Measurements from ENCODE around the gene KRTAP5-8. TPM values are rescaled to one million over a fixed set of nuclear protein-coding genes. Genes with fewer than 3 reads are reported as not detected.
"Not testable (repeated sequence)": the region's sequence is repeated elsewhere in the genome, so short reads cannot be mapped to it uniquely, and the experiment has no call there.

Gene KRTAP5-8
- total and polyA plus RNA-seq, 2 experiments from 2014 or later = not detected

GRCh38 chr11:71540521-71541304 lies 2.9 kb downstream of the KRTAP5-8 start:
- not testable (repeated sequence) for H3F3A ChIP-seq (replicated peaks; ENCODE audit: low read depth); H3K27ac ChIP-seq (ENCODE audit: low read depth); H3K79me2 ChIP-seq (replicated peaks; ENCODE audit: insufficient read depth); H2AFZ ChIP-seq; H3K27ac Mint-ChIP-seq; DNase-seq (ENCODE audit: low spot score); H3K9me2 ChIP-seq (ENCODE audit: insufficient read depth); H3K4me3 ChIP-seq; H3K27me3 ChIP-seq (ENCODE audit: insufficient read depth); H3K4me3 Mint-ChIP-seq; H3K4me2 ChIP-seq; H3K36me3 ChIP-seq (ENCODE audit: insufficient read depth); H3K27me3 Mint-ChIP-seq (ENCODE audit: insufficient read depth, low read depth, poor library complexity); H3K9me3 Mint-ChIP-seq; H3K36me3 Mint-ChIP-seq (ENCODE audit: low read depth); ATAC-seq; H4K20me1 ChIP-seq (replicated peaks; ENCODE audit: insufficient read depth)
- peaks cover 10% of the 10 kb centered on the region; the same call in 1 of the 2 replicates for H3K4me1 ChIP-seq (ENCODE audit: insufficient read depth)
- peaks cover 12% of the 10 kb centered on the region for H3K4me1 Mint-ChIP-seq

DNA sequence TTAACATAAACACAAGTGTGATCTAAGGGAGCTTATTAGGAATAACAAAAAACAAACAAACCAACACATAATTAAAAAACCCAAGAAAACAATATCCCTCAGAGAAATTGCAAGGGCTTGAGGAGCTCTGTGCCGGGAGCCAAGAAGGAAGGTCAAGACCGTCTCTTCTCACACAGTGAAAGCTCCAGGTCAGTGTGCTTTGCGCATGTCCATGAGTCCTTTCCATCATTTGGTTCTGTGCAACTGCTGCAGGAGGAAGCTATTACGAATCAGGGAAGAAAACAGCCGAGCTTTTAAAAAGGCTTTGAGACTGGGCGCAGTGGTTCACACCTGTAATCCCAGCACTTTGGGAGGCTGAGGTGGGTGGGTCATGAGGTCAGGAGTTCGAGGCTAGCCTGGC lies 4.6 kb downstream of the KRTAP5-8 start:
- peaks cover 10% of the 10 kb centered on the region; the same call in 1 of the 2 replicates for H3K4me1 ChIP-seq (ENCODE audit: insufficient read depth)
- H3K4me3 ChIP-seq = no peak overlapping the region
- DNase-seq (ENCODE audit: low spot score) (no peak), ATAC-seq (no peak)
- no peaks in the 10 kb centered on the region for H4K20me1 ChIP-seq (replicated peaks; ENCODE audit: insufficient read depth)
- H3K27me3 ChIP-seq (ENCODE audit: insufficient read depth) = no peaks in the 10 kb centered on the region
- no peaks in the 10 kb centered on the region for H3F3A ChIP-seq (replicated peaks; ENCODE audit: low read depth)
- peaks cover 6% of the 10 kb centered on the region; the same call in 1 of the 2 replicates for H3K9me2 ChIP-seq (ENCODE audit: insufficient read depth)
- peaks cover 16% of the 10 kb centered on the region; the same call in 2 of the 3 replicates for H3K36me3 Mint-ChIP-seq (ENCODE audit: low read depth)
- H3K27ac ChIP-seq (ENCODE audit: low read depth) = no peak overlapping the region
- H3K4me1 Mint-ChIP-seq = peaks cover 12% of the 10 kb centered on the region
- H3K4me2 ChIP-seq = no peak overlapping the region
- peaks cover 18% of the 10 kb centered on the region for H3K9me3 Mint-ChIP-seq
- no peaks in the 10 kb centered on the region for H3K79me2 ChIP-seq (replicated peaks; ENCODE audit: insufficient read depth)
- H3K36me3 ChIP-seq (ENCODE audit: insufficient read depth) = no peaks in the 10 kb centered on the region
- H3K4me3 Mint-ChIP-seq = no peak overlapping the region
- no peak overlapping the region for H2AFZ ChIP-seq
- H3K27ac Mint-ChIP-seq = no peak overlapping the region
- H3K27me3 Mint-ChIP-seq (ENCODE audit: insufficient read depth, low read depth, poor library complexity) = peaks cover 5% of the 10 kb centered on the region
- TF ChIP-seq EZH2phosphoT487 (IDR thresholded peaks at IDR 0.05; ENCODE audit: unreplicated experiment) (no peak), ZNF114 (CRISPR knock-in tag; IDR thresholded peaks at IDR 0.05) (no peak), ETS1 (IDR thresholded peaks at IDR 0.05) (no peak), JUNB (IDR thresholded peaks at IDR 0.05; ENCODE audit: unreplicated experiment) (no peak), EZH2 (IDR thresholded peaks at IDR 0.05; ENCODE audit: low read depth, unreplicated experiment) (no peak), ZNF331 (CRISPR knock-in tag; IDR thresholded peaks at IDR 0.05; ENCODE audit: low read depth) (no peak), STAT1 (IDR thresholded peaks at IDR 0.05; ENCODE audit: unreplicated experiment) (no peak), POLR2AphosphoS5 (IDR thresholded peaks at IDR 0.05; ENCODE audit: low read depth) (no peak), ZNF462 (CRISPR knock-in tag; IDR thresholded peaks at IDR 0.05) (no peak)
- TF ChIP-seq, protein P1, sequence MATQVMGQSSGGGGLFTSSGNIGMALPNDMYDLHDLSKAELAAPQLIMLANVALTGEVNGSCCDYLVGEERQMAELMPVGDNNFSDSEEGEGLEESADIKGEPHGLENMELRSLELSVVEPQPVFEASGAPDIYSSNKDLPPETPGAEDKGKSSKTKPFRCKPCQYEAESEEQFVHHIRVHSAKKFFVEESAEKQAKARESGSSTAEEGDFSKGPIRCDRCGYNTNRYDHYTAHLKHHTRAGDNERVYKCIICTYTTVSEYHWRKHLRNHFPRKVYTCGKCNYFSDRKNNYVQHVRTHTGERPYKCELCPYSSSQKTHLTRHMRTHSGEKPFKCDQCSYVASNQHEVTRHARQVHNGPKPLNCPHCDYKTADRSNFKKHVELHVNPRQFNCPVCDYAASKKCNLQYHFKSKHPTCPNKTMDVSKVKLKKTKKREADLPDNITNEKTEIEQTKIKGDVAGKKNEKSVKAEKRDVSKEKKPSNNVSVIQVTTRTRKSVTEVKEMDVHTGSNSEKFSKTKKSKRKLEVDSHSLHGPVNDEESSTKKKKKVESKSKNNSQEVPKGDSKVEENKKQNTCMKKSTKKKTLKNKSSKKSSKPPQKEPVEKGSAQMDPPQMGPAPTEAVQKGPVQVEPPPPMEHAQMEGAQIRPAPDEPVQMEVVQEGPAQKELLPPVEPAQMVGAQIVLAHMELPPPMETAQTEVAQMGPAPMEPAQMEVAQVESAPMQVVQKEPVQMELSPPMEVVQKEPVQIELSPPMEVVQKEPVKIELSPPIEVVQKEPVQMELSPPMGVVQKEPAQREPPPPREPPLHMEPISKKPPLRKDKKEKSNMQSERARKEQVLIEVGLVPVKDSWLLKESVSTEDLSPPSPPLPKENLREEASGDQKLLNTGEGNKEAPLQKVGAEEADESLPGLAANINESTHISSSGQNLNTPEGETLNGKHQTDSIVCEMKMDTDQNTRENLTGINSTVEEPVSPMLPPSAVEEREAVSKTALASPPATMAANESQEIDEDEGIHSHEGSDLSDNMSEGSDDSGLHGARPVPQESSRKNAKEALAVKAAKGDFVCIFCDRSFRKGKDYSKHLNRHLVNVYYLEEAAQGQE (IDR thresholded peaks at IDR 0.05; ENCODE audit: unreplicated experiment) = no peak
